Adrenal gland (tissue), 12 donors: Measurements from ENCODE around the gene PDZD7. TPM values are rescaled to one million over a fixed set of nuclear protein-coding genes. Genes with fewer than 3 reads are reported as not detected.

Experiments
- DNase-seq, 7 donors: peaks; one replicate each; pipeline ENCODE4 v3.0.0-alpha.2; 2019 to 2020
- H3K27ac ChIP-seq, 5 donors: fragments of 200-600 bp; sonication (generic) in 4 of 5; 1 replicate in 3 of 5; 2 replicates in 2 of 5; pipeline versions ENCODE4 v1.5.1 to v1.8.0; 2016 to 2020; ENCODE audit warnings: mild to moderate bottlenecking in 1 of 5
- H3K27me3 ChIP-seq: fragments of 200-600 bp; 2 replicates; pipeline ENCODE4 v1.8.0; 2021
- H3K36me3 ChIP-seq, 2 donors: fragments of 200-600 bp; replicated peaks in 1 of 2; 1 replicate in 1 of 2; 2 replicates in 1 of 2; pipeline versions ENCODE4 v1.5.1 to v1.8.0; 2018 to 2022
- H3K4me1 ChIP-seq, 2 donors: fragments of 200-600 bp; replicated peaks in 1 of 2; 1 replicate in 1 of 2; 2 replicates in 1 of 2; pipeline versions ENCODE4 v1.5.1 to v1.8.0; 2018 to 2021
- H3K4me3 ChIP-seq, 4 donors: fragments of 200-600 bp; sonication (generic) in 3 of 4; one replicate each; pipeline ENCODE4 v1.5.1; 2016 to 2018
- H3K9me3 ChIP-seq, 3 donors: fragments of 200-600 bp; sonication (generic) in 1 of 3; replicated peaks in 1 of 3; 1 replicate in 2 of 3; 2 replicates in 1 of 3; pipeline versions ENCODE4 v1.5.1 to v1.8.0; 2016 to 2021
- POLR2A ChIP-seq, 2 donors: fragments of 450-650 bp; IDR thresholded peaks; one replicate each; pipeline ENCODE4 v1.6.1; 2017; ENCODE audit warnings: antibody characterized with exemption in 2 of 2, mild to moderate bottlenecking in 2 of 2, moderate library complexity in 1 of 2
- WGBS, 4 donors: extraction: QIAGEN DNeasy Blood & Tissue Kit in 2 of 4; methylation state at CpG; one replicate each; pipeline versions ENCODE4 v1.1.5 to v1.1.7; 2013 to 2017; 5-methylcytosine and 5-hydroxymethylcytosine counted together
- intact Hi-C, 2 donors: fragments of 100-400 bp; cut with DNase I; formaldehyde crosslinking; loops; one replicate each; pipeline versions ENCODE4 v1.14.1 to v1.15.0; 2022 to 2023
- polyA plus RNA-seq, 3 donors: library from polyadenylated mRNA; stranded (reverse); fragments of 200-250 nt in 2 of 3; fragments of 350-450 nt in 1 of 3; fragmentation: Illumina TruSeq in 1 of 3; extraction: RNeasy Lipid Tissue Mini Kit (QIAGEN cat#74804) in 1 of 3; gene quantifications; one replicate each; pipeline ENCODE4 v1.2.3, GENCODE V29; 2013 to 2014
- total RNA-seq, 9 donors: library from RNA; depleted of rRNA in 4 of 9; stranded (reverse); fragments of >200 nt in 4 of 9; fragments of 120-200 nt in 1 of 9; fragmentation: NEBNext Ultra II Directional in 1 of 9; extraction: Animal tissue kit (Norgen Biotek cat#: 25700) in 1 of 9; gene quantifications; one replicate each; pipeline versions ENCODE4 v1.1.0 to v1.2.4, GENCODE V29; 2013 to 2023
- TF ChIP-seq, protein P1 (sequence below), 6 experiments: fragments of 450-650 bp in 4 of 6; fragments of 200-600 bp in 2 of 6; sonication (generic) in 1 of 6; IDR thresholded peaks; 1 replicate in 5 of 6; 2 replicates in 1 of 6; pipeline versions ENCODE4 v1.5.1 to v1.8.0; 2016 to 2021; ENCODE audit warnings: antibody characterized with exemption in 6 of 6, mild to moderate bottlenecking in 2 of 6, moderate library complexity in 1 of 6
- donor health status: healthy with polysubstance abuse.
- donor health status: Bipolar disorder and iron deficiency.
- donor health status: DM: yes; HTN: yes; CAD: no.
- donor health status: DM: no; HTN: no; CAD: no.
- donor health status: DM: no; HTN: no; CAD: no.
- donor health status: DM: yes; HTN: yes; CAD: no.

Gene PDZD7
- total and polyA plus RNA-seq, 12 donors = 0.13 to 3.5 (median 0.60) TPM; not detected in 1

DNA sequence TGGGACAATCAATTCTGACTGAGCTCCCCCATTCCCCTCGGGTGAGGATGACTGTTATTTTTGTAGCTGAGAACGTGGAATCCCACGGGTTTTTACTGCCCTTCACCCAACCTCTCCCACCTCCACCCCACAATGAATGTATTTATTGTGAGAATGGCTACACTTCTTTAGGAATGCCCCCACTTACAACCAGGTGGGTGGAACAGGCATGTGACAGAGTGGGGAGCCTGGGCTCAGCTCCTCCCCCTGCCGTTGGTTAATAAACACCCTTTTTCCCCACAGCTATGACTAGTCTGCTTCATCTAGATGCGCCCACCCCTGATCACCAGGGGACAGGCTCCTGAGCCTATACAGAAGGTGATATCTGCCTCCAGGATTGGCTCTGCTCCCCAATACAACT lies 45.6 kb downstream of the PDZD7 start:
- H3K27me3 ChIP-seq = no peaks in the 10 kb centered on the region
- TF ChIP-seq, protein P1, sequence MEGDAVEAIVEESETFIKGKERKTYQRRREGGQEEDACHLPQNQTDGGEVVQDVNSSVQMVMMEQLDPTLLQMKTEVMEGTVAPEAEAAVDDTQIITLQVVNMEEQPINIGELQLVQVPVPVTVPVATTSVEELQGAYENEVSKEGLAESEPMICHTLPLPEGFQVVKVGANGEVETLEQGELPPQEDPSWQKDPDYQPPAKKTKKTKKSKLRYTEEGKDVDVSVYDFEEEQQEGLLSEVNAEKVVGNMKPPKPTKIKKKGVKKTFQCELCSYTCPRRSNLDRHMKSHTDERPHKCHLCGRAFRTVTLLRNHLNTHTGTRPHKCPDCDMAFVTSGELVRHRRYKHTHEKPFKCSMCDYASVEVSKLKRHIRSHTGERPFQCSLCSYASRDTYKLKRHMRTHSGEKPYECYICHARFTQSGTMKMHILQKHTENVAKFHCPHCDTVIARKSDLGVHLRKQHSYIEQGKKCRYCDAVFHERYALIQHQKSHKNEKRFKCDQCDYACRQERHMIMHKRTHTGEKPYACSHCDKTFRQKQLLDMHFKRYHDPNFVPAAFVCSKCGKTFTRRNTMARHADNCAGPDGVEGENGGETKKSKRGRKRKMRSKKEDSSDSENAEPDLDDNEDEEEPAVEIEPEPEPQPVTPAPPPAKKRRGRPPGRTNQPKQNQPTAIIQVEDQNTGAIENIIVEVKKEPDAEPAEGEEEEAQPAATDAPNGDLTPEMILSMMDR (IDR thresholded peaks at IDR 0.05) = no peak
- TF ChIP-seq POLR2A (IDR thresholded peaks at IDR 0.05) = no peak
- DNase-seq = peak in 1 of 7 donors; percentile 9
- H3K27ac ChIP-seq = no peak overlapping the region
- no peaks in the 10 kb centered on the region for H3K9me3 ChIP-seq
- peaks cover 0 to 39% of the 10 kb centered on the region in 2 donors for H3K36me3 ChIP-seq
- no peak overlapping the region for H3K4me3 ChIP-seq
- 68 to 74% (median 70%) methylated on average over 5 of the region's 5 CpGs for WGBS, 4 donors
- intact Hi-C loops = no loop called here
- H3K4me1 ChIP-seq = peaks cover 16 to 30% of the 10 kb centered on the region in 2 donors

DNA sequence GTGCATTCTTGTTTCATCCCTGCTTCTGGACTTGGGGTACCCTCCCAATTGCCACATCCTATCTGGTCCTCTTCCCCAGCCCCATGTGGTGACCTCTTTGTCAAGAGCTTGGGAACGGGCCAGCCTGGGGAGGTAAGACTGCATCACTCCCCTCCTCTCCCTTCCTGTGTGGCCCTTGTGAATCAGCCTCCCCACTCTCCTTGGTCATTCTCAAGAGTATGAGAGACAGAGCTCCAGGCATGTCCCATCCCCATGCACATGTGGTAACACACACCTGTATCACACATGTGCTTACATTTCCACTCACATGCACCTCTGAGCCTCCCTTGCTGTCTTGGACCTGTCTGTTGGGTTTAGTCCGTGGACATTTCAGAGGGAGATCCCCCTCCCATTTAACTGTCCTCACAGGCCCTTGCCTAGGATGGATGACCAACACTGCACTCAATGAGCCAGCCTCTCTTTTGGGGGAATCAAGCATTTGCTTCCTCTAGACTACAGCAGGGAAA lies 46.2 kb downstream of the PDZD7 start:
- peaks cover 0 to 39% of the 10 kb centered on the region in 2 donors for H3K36me3 ChIP-seq
- 76 to 93% (median 79%) methylated on average over 2 of the region's 2 CpGs for WGBS, 4 donors
- no peak overlapping the region for H3K27ac ChIP-seq
- peak in 2 of 7 donors; percentile 11 to 46 for DNase-seq
- H3K4me1 ChIP-seq = peaks cover 16 to 30% of the 10 kb centered on the region in 2 donors
- intact Hi-C loops = no loop called here
- H3K9me3 ChIP-seq = no peaks in the 10 kb centered on the region
- H3K4me3 ChIP-seq = no peak overlapping the region
- no peaks in the 10 kb centered on the region for H3K27me3 ChIP-seq
- no peak for TF ChIP-seq POLR2A (IDR thresholded peaks at IDR 0.05)
- TF ChIP-seq, protein P1 (IDR thresholded peaks at IDR 0.05) = no peak

DNA sequence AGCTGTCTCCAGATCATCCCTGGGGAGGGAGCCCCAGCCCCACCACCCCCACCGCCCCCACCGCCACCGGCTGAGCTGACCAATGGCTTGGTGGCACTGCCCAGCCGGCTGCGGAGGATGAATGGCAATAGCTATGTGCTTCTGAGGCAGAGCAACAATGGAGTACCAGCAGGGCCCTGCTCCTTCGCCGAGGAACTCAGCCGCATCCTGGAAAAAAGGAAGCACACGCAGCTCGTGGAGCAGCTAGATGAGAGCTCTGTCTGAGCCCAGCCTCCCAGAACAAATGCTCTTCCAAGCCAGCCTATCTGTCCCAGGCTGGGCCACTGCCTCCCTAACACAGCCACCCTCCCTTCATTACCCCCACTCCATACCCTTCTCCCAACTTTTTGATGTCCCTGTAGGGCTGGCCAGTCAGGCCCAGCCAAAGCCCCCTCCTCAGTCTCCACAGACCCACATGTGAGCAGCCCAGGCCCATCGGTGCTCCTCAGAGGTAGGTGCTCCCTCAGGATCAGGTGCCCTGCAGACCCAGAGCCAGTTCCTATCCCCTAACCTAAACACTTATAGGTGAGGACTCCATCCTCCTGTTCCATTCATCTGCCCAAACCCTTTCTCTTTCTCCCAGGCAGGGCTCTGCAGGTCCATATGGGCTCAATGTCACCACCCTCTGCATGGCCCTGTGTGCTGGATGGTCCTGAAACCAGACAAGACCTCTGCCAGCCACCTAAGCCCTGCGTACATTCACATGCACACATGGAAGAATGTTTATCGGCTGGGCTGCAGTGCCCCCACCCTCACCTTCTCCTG lies 46.9 kb downstream of the PDZD7 start:
- H3K4me1 ChIP-seq = peaks cover 16 to 26% of the 10 kb centered on the region in 2 donors
- H3K36me3 ChIP-seq = peaks cover 0 to 45% of the 10 kb centered on the region in 2 donors
- H3K27me3 ChIP-seq = no peaks in the 10 kb centered on the region
- 75 to 90% (median 88%) methylated on average over 9 to 13 of the region's 13 CpGs for WGBS, 4 donors
- DNase-seq = peak in 3 of 7 donors; percentile 11 to 43 (median 11)
- H3K4me3 ChIP-seq = no peak overlapping the region
- TF ChIP-seq POLR2A (IDR thresholded peaks at IDR 0.05) = no peak
- TF ChIP-seq, protein P1 (IDR thresholded peaks at IDR 0.05) = no peak
- no peaks in the 10 kb centered on the region for H3K9me3 ChIP-seq
- intact Hi-C loops = no loop called here
- no peak overlapping the region for H3K27ac ChIP-seq

DNA sequence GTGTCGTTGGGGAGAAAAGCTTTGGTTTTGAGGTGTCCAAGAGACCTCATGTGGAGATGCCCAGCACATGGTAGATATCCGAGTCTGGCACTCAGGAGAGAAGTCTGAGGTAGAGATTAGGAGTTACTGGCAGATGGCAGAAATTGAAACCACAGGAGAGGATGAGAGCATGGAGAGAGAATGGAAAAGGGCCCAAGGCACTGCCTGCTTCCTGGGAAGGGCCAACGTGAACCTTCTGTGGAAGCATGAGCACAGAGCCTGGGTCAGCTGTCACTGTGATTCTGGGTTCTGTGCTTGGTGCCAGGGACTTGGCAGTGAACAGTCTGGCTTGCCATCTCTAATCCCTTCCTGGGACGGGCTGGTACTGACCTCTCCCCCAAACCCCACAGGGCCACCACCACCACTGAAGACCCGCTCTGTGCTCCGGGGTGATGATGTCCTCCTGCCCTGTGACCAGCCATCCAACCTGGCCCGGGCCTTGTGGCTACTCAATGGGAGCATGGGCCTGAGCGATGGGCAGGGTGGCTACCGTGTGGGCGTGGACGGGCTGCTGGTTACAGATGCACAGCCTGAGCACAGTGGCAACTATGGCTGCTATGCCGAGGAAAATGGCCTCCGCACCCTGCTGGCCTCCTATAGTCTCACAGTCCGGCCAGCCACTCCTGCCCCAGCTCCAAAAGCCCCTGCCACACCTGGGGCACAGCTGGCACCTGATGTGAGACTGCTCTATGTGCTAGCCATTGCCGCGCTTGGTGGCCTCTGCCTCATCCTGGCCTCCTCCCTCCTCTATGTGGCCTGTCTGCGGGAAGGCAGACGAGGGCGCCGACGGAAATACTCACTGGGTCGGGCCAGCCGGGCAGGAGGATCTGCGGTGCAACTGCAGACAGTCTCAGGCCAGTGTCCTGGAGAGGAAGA lies 47.8 kb downstream of the PDZD7 start:
- whole genome bisulfite sequencing, 4 donors = 87 to 94% (median 93%) methylated on average over 10 to 24 of the region's 24 CpGs
- Histone ChIP-seq H3K9me3 (no peaks in the 10 kb centered on the region), H3K4me3 (no peak overlapping the region), H3K36me3 (peaks cover 0 to 52% of the 10 kb centered on the region in 2 donors), H3K4me1 (peaks cover 14 to 17% of the 10 kb centered on the region in 2 donors), H3K27me3 (no peaks in the 10 kb centered on the region), H3K27ac (no peak overlapping the region)
- peak in 4 of 7 donors; percentile 8 to 47 (median 12) for DNase-seq
- TF ChIP-seq, protein P1 (IDR thresholded peaks at IDR 0.05) = no peak
- no peak for TF ChIP-seq POLR2A (IDR thresholded peaks at IDR 0.05)
- intact Hi-C loops = no loop called here
